ENCODE data around the gene KCTD13.
"Not testable (repeated sequence)": the region's sequence is repeated elsewhere in the genome, so short reads cannot be mapped to it uniquely, and the experiment has no call there.

DNA sequence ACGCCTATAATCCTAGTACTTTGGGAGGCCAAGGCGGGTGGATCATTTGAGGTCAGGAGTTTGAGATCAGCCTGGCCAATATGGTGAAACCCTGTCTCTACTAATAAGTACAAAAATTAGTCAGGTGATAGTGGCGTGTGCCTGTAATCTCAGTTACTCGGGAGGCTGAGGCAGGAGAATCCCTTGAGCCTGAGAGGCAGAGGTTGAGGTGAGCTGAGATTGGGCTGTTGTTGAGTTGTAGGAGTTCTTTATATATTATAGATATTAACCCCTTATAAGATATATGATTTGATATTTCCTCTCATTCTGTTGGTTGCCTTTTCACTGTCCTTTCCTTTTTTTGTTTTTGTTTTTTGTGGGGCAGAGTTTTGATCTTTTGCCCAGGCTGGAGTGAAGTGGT, 33.8 kb upstream of the KCTD13 start:
- TF ChIP-seq, protein P1, sequence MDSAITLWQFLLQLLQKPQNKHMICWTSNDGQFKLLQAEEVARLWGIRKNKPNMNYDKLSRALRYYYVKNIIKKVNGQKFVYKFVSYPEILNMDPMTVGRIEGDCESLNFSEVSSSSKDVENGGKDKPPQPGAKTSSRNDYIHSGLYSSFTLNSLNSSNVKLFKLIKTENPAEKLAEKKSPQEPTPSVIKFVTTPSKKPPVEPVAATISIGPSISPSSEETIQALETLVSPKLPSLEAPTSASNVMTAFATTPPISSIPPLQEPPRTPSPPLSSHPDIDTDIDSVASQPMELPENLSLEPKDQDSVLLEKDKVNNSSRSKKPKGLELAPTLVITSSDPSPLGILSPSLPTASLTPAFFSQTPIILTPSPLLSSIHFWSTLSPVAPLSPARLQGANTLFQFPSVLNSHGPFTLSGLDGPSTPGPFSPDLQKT (IDR thresholded peaks at IDR 0.05; ENCODE audit: borderline replicate concordance, low read depth, low read length), result not testable (repeated sequence)
- TF ChIP-seq, protein P2, sequence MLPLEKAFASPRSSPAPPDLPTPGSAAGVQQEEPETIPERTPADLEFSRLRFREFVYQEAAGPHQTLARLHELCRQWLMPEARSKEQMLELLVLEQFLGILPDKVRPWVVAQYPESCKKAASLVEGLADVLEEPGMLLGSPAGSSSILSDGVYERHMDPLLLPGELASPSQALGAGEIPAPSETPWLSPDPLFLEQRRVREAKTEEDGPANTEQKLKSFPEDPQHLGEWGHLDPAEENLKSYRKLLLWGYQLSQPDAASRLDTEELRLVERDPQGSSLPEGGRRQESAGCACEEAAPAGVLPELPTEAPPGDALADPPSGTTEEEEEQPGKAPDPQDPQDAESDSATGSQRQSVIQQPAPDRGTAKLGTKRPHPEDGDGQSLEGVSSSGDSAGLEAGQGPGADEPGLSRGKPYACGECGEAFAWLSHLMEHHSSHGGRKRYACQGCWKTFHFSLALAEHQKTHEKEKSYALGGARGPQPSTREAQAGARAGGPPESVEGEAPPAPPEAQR (tag by site-specific recombination; IDR thresholded peaks at IDR 0.05), result not testable (repeated sequence)
- not testable (repeated sequence) for TF ChIP-seq ZNF24 (tag by site-specific recombination; IDR thresholded peaks at IDR 0.05); TCF7L2 (IDR thresholded peaks at IDR 0.05; ENCODE audit: borderline replicate concordance, low read depth, low read length); SP2 (tag by site-specific recombination; IDR thresholded peaks at IDR 0.05); ZBTB1 (tag by site-specific recombination; IDR thresholded peaks at IDR 0.05); ZNF791 (tag by site-specific recombination; IDR thresholded peaks at IDR 0.05); ZNF624 (tag by site-specific recombination; IDR thresholded peaks at IDR 0.05); ZNF707 (tag by site-specific recombination; IDR thresholded peaks at IDR 0.05); ZEB2 (tag by site-specific recombination; IDR thresholded peaks at IDR 0.05)
- TF ChIP-seq, protein P3, sequence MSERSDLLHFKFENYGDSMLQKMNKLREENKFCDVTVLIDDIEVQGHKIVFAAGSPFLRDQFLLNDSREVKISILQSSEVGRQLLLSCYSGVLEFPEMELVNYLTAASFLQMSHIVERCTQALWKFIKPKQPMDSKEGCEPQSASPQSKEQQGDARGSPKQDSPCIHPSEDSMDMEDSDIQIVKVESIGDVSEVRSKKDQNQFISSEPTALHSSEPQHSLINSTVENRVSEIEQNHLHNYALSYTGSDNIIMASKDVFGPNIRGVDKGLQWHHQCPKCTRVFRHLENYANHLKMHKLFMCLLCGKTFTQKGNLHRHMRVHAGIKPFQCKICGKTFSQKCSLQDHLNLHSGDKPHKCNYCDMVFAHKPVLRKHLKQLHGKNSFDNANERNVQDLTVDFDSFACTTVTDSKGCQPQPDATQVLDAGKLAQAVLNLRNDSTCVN (tag by site-specific recombination; optimal IDR thresholded peaks at IDR 0.05), result not testable (repeated sequence)
- TF ChIP-seq, protein P4, sequence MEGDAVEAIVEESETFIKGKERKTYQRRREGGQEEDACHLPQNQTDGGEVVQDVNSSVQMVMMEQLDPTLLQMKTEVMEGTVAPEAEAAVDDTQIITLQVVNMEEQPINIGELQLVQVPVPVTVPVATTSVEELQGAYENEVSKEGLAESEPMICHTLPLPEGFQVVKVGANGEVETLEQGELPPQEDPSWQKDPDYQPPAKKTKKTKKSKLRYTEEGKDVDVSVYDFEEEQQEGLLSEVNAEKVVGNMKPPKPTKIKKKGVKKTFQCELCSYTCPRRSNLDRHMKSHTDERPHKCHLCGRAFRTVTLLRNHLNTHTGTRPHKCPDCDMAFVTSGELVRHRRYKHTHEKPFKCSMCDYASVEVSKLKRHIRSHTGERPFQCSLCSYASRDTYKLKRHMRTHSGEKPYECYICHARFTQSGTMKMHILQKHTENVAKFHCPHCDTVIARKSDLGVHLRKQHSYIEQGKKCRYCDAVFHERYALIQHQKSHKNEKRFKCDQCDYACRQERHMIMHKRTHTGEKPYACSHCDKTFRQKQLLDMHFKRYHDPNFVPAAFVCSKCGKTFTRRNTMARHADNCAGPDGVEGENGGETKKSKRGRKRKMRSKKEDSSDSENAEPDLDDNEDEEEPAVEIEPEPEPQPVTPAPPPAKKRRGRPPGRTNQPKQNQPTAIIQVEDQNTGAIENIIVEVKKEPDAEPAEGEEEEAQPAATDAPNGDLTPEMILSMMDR (tag by site-specific recombination; IDR thresholded peaks at IDR 0.05), result not testable (repeated sequence)
- TF ChIP-seq, protein P5, sequence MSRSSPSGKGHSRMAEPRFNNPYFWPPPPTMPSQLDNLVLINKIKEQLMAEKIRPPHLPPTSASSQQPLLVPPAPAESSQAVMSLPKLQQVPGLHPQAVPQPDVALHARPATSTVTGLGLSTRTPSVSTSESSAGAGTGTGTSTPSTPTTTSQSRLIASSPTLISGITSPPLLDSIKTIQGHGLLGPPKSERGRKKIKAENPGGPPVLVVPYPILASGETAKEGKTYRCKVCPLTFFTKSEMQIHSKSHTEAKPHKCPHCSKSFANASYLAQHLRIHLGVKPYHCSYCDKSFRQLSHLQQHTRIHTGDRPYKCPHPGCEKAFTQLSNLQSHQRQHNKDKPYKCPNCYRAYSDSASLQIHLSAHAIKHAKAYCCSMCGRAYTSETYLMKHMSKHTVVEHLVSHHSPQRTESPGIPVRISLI (tag by site-specific recombination; IDR thresholded peaks at IDR 0.05), result not testable (repeated sequence)
